Astrocyte (in vitro differentiated cells and primary cell): ENCODE measurements around the gene ELAC2.

Experiments used
- CTCF ChIP-seq: IDR thresholded peaks from 2 replicates; pipeline ENCODE4 v1.5.1; 2011; ENCODE audit warnings: low read depth, mild to moderate bottlenecking, inconsistent platforms, low read length, moderate library complexity; ENCODE audit not compliant: insufficient read depth
- EZH2 ChIP-seq: IDR thresholded peaks from 2 replicates; pipeline ENCODE4 v1.6.1; 2012; ENCODE audit warnings: mild to moderate bottlenecking, low read length, inconsistent platforms; ENCODE audit not compliant: insufficient read depth

GRCh38 chr17:12953156-12953555 is 64.7 kb downstream of the ELAC2 start:
- TF ChIP-seq CTCF (no peak), EZH2 (no peak)
